ENCODE data around the gene NAP1L1.

NAP1L1 gene

GRCh38 chr12:76083904-76084862 lies at the start of gene NAP1L1:
TSS of gene NAP1L1 (minus strand) at chr12:76084685. CDS start at chr12:76074219, 10,466 bp downstream.
- peak; percentile 99 for DNase-seq (ENCODE audit: low spot score)

- DNase-seq (ENCODE audit: low spot score), result no peak
Observed at GRCh38 chr12:76127588-76127987, 43.1 kb upstream of the NAP1L1 start.

- no peak for DNase-seq (ENCODE audit: low spot score)
Observed at GRCh38 chr12:76124456-76124855, 40.0 kb upstream of the NAP1L1 start.

GRCh38 chr12:76123259-76124212 lies 39.1 kb upstream of the NAP1L1 start:
- peak; percentile 77 for DNase-seq (ENCODE audit: low spot score)

- DNase-seq (ENCODE audit: low spot score), result no peak
Observed at GRCh38 chr12:76119887-76120286, 35.4 kb upstream of the NAP1L1 start.

- no peak for DNase-seq (ENCODE audit: low spot score)
Observed at GRCh38 chr12:76117751-76118150, 33.3 kb upstream of the NAP1L1 start.

GRCh38 chr12:76117067-76117691 lies 32.7 kb upstream of the NAP1L1 start:
- DNase-seq (ENCODE audit: low spot score), result peak; percentile 26

GRCh38 chr12:76113800-76114757 lies 29.6 kb upstream of the NAP1L1 start:
- DNase-seq (ENCODE audit: low spot score), result no peak

GRCh38 chr12:76111209-76111749 lies 26.8 kb upstream of the NAP1L1 start:
- no peak for DNase-seq (ENCODE audit: low spot score)

- DNase-seq (ENCODE audit: low spot score), result no peak
Observed at GRCh38 chr12:76109879-76110278, 25.4 kb upstream of the NAP1L1 start.

GRCh38 chr12:76108356-76108755 lies 23.9 kb upstream of the NAP1L1 start:
- DNase-seq (ENCODE audit: low spot score), result no peak

- no peak for DNase-seq (ENCODE audit: low spot score)
Observed at GRCh38 chr12:76106631-76107030, 22.1 kb upstream of the NAP1L1 start.

GRCh38 chr12:76103958-76104357 lies 19.5 kb upstream of the NAP1L1 start:
- DNase-seq (ENCODE audit: low spot score), result no peak

- DNase-seq (ENCODE audit: low spot score), result no peak
Observed at GRCh38 chr12:76101739-76102385, 17.4 kb upstream of the NAP1L1 start.

- DNase-seq (ENCODE audit: low spot score), result no peak
Observed at GRCh38 chr12:76096079-76096646, 11.7 kb upstream of the NAP1L1 start.

- DNase-seq (ENCODE audit: low spot score), result no peak
Observed at GRCh38 chr12:76094754-76095153, 10.3 kb upstream of the NAP1L1 start.

GRCh38 chr12:76091246-76091754 lies 6.8 kb upstream of the NAP1L1 start:
- no peak for DNase-seq (ENCODE audit: low spot score)

GRCh38 chr12:76085520-76085868 lies 1.0 kb upstream of the NAP1L1 start:
- no peak for DNase-seq (ENCODE audit: low spot score)

- DNase-seq (ENCODE audit: low spot score), result peak; percentile 80
Observed at GRCh38 chr12:76084863-76085519, 506 bp upstream of the NAP1L1 start.

All from RKO (cell line).